Measurements from ENCODE around the gene KIF5A.

DNA sequence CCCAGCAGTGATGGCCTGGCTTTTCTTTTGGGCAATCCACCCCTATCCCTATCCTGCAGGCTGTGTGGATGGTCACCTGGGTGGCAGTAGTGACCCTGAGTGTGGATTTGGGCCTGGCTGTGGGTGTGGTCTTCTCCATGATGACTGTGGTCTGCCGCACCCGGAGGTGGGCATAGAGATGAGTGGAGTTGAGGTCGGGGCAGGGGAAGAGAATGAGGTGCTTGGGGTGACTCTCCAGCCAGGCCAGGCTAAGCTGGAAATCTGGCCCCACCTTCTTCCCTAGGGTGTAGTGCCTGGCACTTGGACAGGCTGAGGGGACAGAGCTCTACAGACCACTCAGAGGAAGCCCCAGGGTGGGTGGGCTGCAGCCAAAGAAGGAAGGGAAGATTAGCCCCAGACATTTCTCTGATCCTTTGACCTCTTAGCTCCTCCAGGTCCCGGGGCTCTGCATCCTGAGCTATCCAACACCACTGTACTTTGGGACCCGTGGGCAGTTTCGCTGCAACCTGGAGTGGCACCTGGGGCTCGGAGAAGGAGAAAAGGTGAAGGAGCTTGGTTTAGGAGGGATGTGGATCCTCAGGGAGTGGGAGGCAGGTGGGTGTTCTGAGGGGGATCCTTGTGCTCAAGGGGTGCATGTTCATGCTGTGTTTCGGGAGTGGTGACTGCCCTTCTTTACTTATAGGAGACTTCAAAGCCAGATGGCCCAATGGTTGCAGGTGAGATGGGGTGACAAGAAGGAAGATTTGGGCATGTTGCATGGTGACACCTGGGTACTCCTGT lies 74.8 kb downstream of the KIF5A start:
- no peak for TF ChIP-seq RBM39 (IDR thresholded peaks at IDR 0.05; ENCODE audit: low read depth, low read length, poor library complexity, severe bottlenecking)
- TF ChIP-seq, protein P1, sequence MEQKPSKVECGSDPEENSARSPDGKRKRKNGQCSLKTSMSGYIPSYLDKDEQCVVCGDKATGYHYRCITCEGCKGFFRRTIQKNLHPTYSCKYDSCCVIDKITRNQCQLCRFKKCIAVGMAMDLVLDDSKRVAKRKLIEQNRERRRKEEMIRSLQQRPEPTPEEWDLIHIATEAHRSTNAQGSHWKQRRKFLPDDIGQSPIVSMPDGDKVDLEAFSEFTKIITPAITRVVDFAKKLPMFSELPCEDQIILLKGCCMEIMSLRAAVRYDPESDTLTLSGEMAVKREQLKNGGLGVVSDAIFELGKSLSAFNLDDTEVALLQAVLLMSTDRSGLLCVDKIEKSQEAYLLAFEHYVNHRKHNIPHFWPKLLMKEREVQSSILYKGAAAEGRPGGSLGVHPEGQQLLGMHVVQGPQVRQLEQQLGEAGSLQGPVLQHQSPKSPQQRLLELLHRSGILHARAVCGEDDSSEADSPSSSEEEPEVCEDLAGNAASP (CRISPR knock-in tag; IDR thresholded peaks at IDR 0.05; ENCODE audit: borderline replicate concordance): no peak
- TF ChIP-seq ZNF460 (CRISPR knock-in tag; IDR thresholded peaks at IDR 0.05; ENCODE audit: borderline replicate concordance): no peak
- TF ChIP-seq ZNF274 (CRISPR knock-in tag; IDR thresholded peaks at IDR 0.05): no peak
- TF ChIP-seq CHD4 (IDR thresholded peaks at IDR 0.05; ENCODE audit: borderline replicate concordance, low read length): no peak
- TF ChIP-seq CEBPB (IDR thresholded peaks at IDR 0.05; ENCODE audit: borderline replicate concordance, low read depth, low read length): no peak
- TF ChIP-seq ARNTL (CRISPR knock-in tag; IDR thresholded peaks at IDR 0.05): no peak
- TF ChIP-seq, protein P2, sequence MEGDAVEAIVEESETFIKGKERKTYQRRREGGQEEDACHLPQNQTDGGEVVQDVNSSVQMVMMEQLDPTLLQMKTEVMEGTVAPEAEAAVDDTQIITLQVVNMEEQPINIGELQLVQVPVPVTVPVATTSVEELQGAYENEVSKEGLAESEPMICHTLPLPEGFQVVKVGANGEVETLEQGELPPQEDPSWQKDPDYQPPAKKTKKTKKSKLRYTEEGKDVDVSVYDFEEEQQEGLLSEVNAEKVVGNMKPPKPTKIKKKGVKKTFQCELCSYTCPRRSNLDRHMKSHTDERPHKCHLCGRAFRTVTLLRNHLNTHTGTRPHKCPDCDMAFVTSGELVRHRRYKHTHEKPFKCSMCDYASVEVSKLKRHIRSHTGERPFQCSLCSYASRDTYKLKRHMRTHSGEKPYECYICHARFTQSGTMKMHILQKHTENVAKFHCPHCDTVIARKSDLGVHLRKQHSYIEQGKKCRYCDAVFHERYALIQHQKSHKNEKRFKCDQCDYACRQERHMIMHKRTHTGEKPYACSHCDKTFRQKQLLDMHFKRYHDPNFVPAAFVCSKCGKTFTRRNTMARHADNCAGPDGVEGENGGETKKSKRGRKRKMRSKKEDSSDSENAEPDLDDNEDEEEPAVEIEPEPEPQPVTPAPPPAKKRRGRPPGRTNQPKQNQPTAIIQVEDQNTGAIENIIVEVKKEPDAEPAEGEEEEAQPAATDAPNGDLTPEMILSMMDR (CRISPR knock-in tag; IDR thresholded peaks at IDR 0.05): no peak
- no peak for TF ChIP-seq DNMT3B (CRISPR knock-in tag; conservative IDR thresholded peaks at IDR 0.05)
- TF ChIP-seq YY1 (IDR thresholded peaks at IDR 0.05; ENCODE audit: insufficient read depth, insufficient replicate concordance, low read depth, low read length): no peak
- TF ChIP-seq NFIB (CRISPR knock-in tag; IDR thresholded peaks at IDR 0.05; ENCODE audit: borderline replicate concordance): no peak
